GM12875 (cell line): ENCODE data around the gene IFT172.

Experiments
- H3K4me3 ChIP-seq: one replicate; pipeline ENCODE4 v1.5.1; 2011; ENCODE audit warnings: low read depth, low read length, control low read depth
- CTCF ChIP-seq: IDR thresholded peaks from 2 replicates; pipeline ENCODE4 v1.5.1; 2011; ENCODE audit warnings: low read depth, mild to moderate bottlenecking, control low read depth, inconsistent platforms, low read length, moderate library complexity, borderline replicate concordance; ENCODE audit not compliant: insufficient read depth

The IFT172 gene

GRCh38 chr2:27498975-27499374 lies 9.4 kb upstream of the IFT172 start:
- H3K4me3 ChIP-seq: no peak overlapping the region
- TF ChIP-seq CTCF: no peak

- no peak overlapping the region for H3K4me3 ChIP-seq
- no peak for TF ChIP-seq CTCF
These were observed 7.7 kb upstream of the IFT172 start for GRCh38 chr2:27497288-27497627.

GRCh38 chr2:27496357-27497287 lies 7.1 kb upstream of the IFT172 start, which contains the start of gene GCKR:
Gene GCKR, plus strand, starts transcription at chr2:27496839. Its CDS starts 66 bp downstream, at chr2:27496905.
- H3K4me3 ChIP-seq: no peak within 1 kb of the TSS
- TF ChIP-seq CTCF: no peak

GRCh38 chr2:27495840-27496356 lies 6.4 kb upstream of the IFT172 start:
- H3K4me3 ChIP-seq: no peak overlapping the region
- no peak for TF ChIP-seq CTCF

- no peak within 1 kb of the TSS for H3K4me3 ChIP-seq
- TF ChIP-seq CTCF: no peak
These were observed 5.5 kb upstream of the IFT172 start, which contains the start of gene FNDC4 for GRCh38 chr2:27494944-27495554. Gene FNDC4, minus strand, starts transcription at chr2:27495200. Its CDS starts 521 bp downstream, at chr2:27494679.

GRCh38 chr2:27494284-27494943 lies 4.9 kb upstream of the IFT172 start:
- no peak for TF ChIP-seq CTCF
- H3K4me3 ChIP-seq: no peak overlapping the region
